DND-41 (cell line): ENCODE measurements around the gene B4GALT5.

Experiments used
- CTCF ChIP-seq: IDR thresholded peaks from 2 replicates; pipeline ENCODE4 v1.5.1; 2012; ENCODE audit warnings: borderline replicate concordance, low read length, moderate library complexity, mild to moderate bottlenecking; ENCODE audit not compliant: poor library complexity, severe bottlenecking; ENCODE audit errors: extremely low read depth
- EZH2 ChIP-seq: IDR thresholded peaks from 3 replicates; pipeline ENCODE4 v1.6.1; 2012; ENCODE audit warnings: borderline replicate concordance, low read depth, mild to moderate bottlenecking, moderate library complexity, low read length, inconsistent platforms; ENCODE audit not compliant: severe bottlenecking

GRCh38 chr20:49697071-49697470 is 16.6 kb downstream of the B4GALT5 start:
- TF ChIP-seq CTCF (no peak), EZH2 (no peak)
